K562 (cell line): Measurements from ENCODE around the gene NUDT14. TPM values are rescaled to one million over a fixed set of nuclear protein-coding genes. Genes with fewer than 3 reads are reported as not detected.

Source experiments
- ATAC-seq: fragments of 200-7000 bp; cut with Tn5 transposase; 3 replicates; pipeline ENCODE4 v1.9.1; 2020; ENCODE audit warnings: moderate library complexity
- BruUV-seq: library from RNA; stranded (reverse); fragments of 400-500 nt; replicated peaks from 2 replicates; lab custom pipeline; 2021; lab: Mats Ljungman, UMichigan
- CTCF ChIA-PET: fragments of 300-600 bp; formaldehyde crosslinking; extraction: SDS; loops from one replicate; lab custom pipeline; 2021; ENCODE audit warnings: low intra/inter-chr PET ratio; lab: Yijun Ruan, JAX
- POLR2A ChIA-PET: fragments of 300-600, 350-650 bp; sonication (Branson Sonifier 250); formaldehyde crosslinking; extraction: SDS; loops from one replicate; lab custom pipeline; 2021; ENCODE audit warnings: antibody characterized with exemption, inconsistent platforms; lab: Yijun Ruan, JAX
- DNase-seq, 4 experiments: peaks; one replicate each; pipeline versions ENCODE4 v3.0.0 to v3.0.0-alpha.2; 2011 to 2018; ENCODE audit warnings: low spot score in 3 of 4, mixed read lengths in 3 of 4; ENCODE audit errors: extremely low read depth in 1 of 4
- FAIRE-seq: peaks from 2 replicates; lab custom pipeline; 2011; peaks lifted over from hg19 to GRCh38; lab: Jason Lieb, UNC
- H2AFZ ChIP-seq: 2 replicates; pipeline ENCODE4 v1.6.0; 2011; ENCODE audit warnings: low read depth, low read length, control low read depth, inconsistent platforms
- H3K27ac ChIP-seq: fragments of 200-600 bp; 3 replicates; pipeline ENCODE4 v1.8.0; 2011; ENCODE audit warnings: low read depth, mild to moderate bottlenecking, control low read depth, inconsistent platforms, low read length, moderate library complexity, mixed read lengths; ENCODE audit errors: extremely low read depth
- H3K27me3 ChIP-seq, 2 experiments: fragments of 300-600 bp in 1 of 2; 2 replicates in 1 of 2; 3 replicates in 1 of 2; pipeline versions ENCODE4 v1.6.0 to v1.8.0; 2011; ENCODE audit warnings: inconsistent platforms in 2 of 2, low read length in 2 of 2, mild to moderate bottlenecking in 1 of 2, mixed read lengths in 1 of 2, moderate library complexity in 1 of 2; ENCODE audit not compliant: control insufficient read depth in 2 of 2, insufficient read depth in 2 of 2
- H3K36me3 ChIP-seq: fragments of 300-600 bp; 3 replicates; pipeline ENCODE4 v1.8.0; 2011; ENCODE audit warnings: mild to moderate bottlenecking, low read length, inconsistent platforms; ENCODE audit not compliant: control insufficient read depth, insufficient read depth
- H3K4me1 ChIP-seq, 2 experiments: fragments of 200-600 bp in 1 of 2; replicated peaks in 1 of 2; 2 replicates in 1 of 2; 3 replicates in 1 of 2; pipeline versions ENCODE4 v1.5.1 to v1.8.0; 2011; ENCODE audit warnings: inconsistent platforms in 2 of 2, low read length in 2 of 2, mild to moderate bottlenecking in 1 of 2, mixed read lengths in 1 of 2, moderate library complexity in 1 of 2; ENCODE audit not compliant: control insufficient read depth in 2 of 2, insufficient read depth in 2 of 2
- H3K4me2 ChIP-seq: 2 replicates; pipeline ENCODE4 v1.6.1; 2011; ENCODE audit warnings: low read length, control low read depth, inconsistent platforms, mixed read lengths; ENCODE audit not compliant: insufficient read depth
- H3K4me3 ChIP-seq: fragments of 200-600 bp; sonication (generic), shearing (Covaris generic); 2 replicates; pipeline ENCODE4 v1.5.1; 2016; ENCODE audit warnings: control low read depth, inconsistent platforms
- H3K79me2 ChIP-seq: fragments of 200-600 bp; 3 replicates; pipeline ENCODE4 v1.8.0; 2011; ENCODE audit warnings: low read length, inconsistent platforms; ENCODE audit not compliant: control insufficient read depth, insufficient read depth
- H3K9ac ChIP-seq, 2 experiments: 2 replicates each; pipeline versions ENCODE4 v1.6.0 to v1.6.1; 2011; ENCODE audit warnings: low read depth in 2 of 2, low read length in 2 of 2, control low read depth in 1 of 2, inconsistent platforms in 1 of 2, mild to moderate bottlenecking in 1 of 2, mixed read lengths in 1 of 2; ENCODE audit not compliant: insufficient read depth in 1 of 2
- H3K9me1 ChIP-seq: one replicate; pipeline ENCODE4 v1.6.0; 2011; ENCODE audit warnings: inconsistent platforms, mild to moderate bottlenecking, low read length, moderate library complexity; ENCODE audit not compliant: control insufficient read depth, insufficient read depth
- H3K9me3 ChIP-seq: replicated peaks from 2 replicates; pipeline ENCODE4 v1.5.1; 2011; ENCODE audit warnings: low read depth, low read length, inconsistent platforms; ENCODE audit not compliant: control insufficient read depth, insufficient read depth
- H4K20me1 ChIP-seq: replicated peaks from 2 replicates; pipeline ENCODE4 v1.6.1; 2011; ENCODE audit warnings: low read length, inconsistent platforms, mixed read lengths; ENCODE audit not compliant: control insufficient read depth, insufficient read depth
- ETS2 ChIP-seq: IDR thresholded peaks from 2 replicates; pipeline ENCODE4 v1.6.1; 2016; ENCODE audit warnings: borderline replicate concordance, missing genetic modification characterization, mild to moderate bottlenecking, moderate library complexity, missing compliant biosample characterization; ENCODE audit not compliant: poor library complexity, severe bottlenecking
- KDM2B ChIP-seq: fragments of 250-450 bp; sonication (Bioruptor Pico); IDR thresholded peaks from 2 replicates; pipeline ENCODE4 v1.8.0; 2021; ENCODE audit warnings: mild to moderate bottlenecking, moderate library complexity
- WHSC1 ChIP-seq: IDR thresholded peaks from one replicate; pipeline ENCODE4 v1.6.1; 2012; ENCODE audit warnings: low read length, control low read depth, inconsistent platforms
- ZFX ChIP-seq: sonication (generic); formaldehyde crosslinking; IDR thresholded peaks from 2 replicates; pipeline ENCODE4 v1.8.0; 2022; ENCODE audit warnings: mild to moderate bottlenecking, missing genetic modification reagents, moderate library complexity
- ZNF143 ChIP-seq: sonication (generic); formaldehyde crosslinking; IDR thresholded peaks from 2 replicates; pipeline ENCODE4 v1.9.0; 2022; ENCODE audit warnings: mild to moderate bottlenecking, missing genetic modification reagents
- ZNF324 ChIP-seq: fragments of 250-450 bp; sonication (Bioruptor Pico); IDR thresholded peaks from 2 replicates; pipeline ENCODE4 v1.4.0; 2020; ENCODE audit warnings: mild to moderate bottlenecking
- WGBS: fragments of 100-300 bp; shearing (Covaris generic); methylation state at CpG from one replicate; pipeline ENCODE4 v1.1.6; 2016; ENCODE audit warnings: low coverage, mixed read lengths; ENCODE audit not compliant: insufficient coverage; ENCODE audit errors: missing lambda C conversion rate; 5-methylcytosine and 5-hydroxymethylcytosine counted together
- in situ Hi-C: fragments of 300-500 bp; cut with MboI; formaldehyde crosslinking; loops from 4 replicates; pipeline ENCODE4 v1.15.0; 2018; ENCODE audit warnings: inconsistent platforms, mixed read lengths
- intact Hi-C: fragments of 100-400 bp; cut with micrococcal nuclease; formaldehyde crosslinking; loops from 2 replicates; pipeline ENCODE4 v1.14.2; 2022
- polyA plus RNA-seq, 8 experiments: library from polyadenylated mRNA; depleted of rRNA in 4 of 8; stranded (reverse) in 5 of 8; unstranded in 3 of 8; fragments of >200 nt; fragmentation: Nextera tagmentation in 2 of 8; fragmentation: Illumina TruSeq in 1 of 8; extraction: Ambion mirVana in 2 of 8; extraction: Trizol in 1 of 8; gene quantifications; 2 replicates each; pipeline versions ENCODE4 v1.2.1 to v1.2.3, GENCODE V29; 2011 to 2014; ENCODE audit warnings: inconsistent platforms in 1 of 8, missing spikeins in 1 of 8
- total RNA-seq, 7 experiments: library from RNA; depleted of rRNA in 6 of 7; stranded (reverse); fragments of >200 nt in 6 of 7; fragmentation: Illumina TruSeq in 2 of 7; extraction: Trizol in 2 of 7; gene quantifications; 2 replicates each; pipeline versions ENCODE4 v1.2.1 to v1.2.3, GENCODE V29; 2011 to 2021; ENCODE audit warnings: low replicate concordance in 1 of 7
- TF ChIP-seq, protein P1 (sequence below): IDR thresholded peaks from 2 replicates; pipeline ENCODE4 v1.6.1; 2016; ENCODE audit warnings: missing genetic modification characterization, missing compliant biosample characterization

The NUDT14 gene
- total and polyA plus RNA-seq, 9 of the 15 experiments (the other 6 are each of a cell fraction or from before 2014, with no cell fraction given): 0.14 to 16.3 (median 8.2) TPM

DNA sequence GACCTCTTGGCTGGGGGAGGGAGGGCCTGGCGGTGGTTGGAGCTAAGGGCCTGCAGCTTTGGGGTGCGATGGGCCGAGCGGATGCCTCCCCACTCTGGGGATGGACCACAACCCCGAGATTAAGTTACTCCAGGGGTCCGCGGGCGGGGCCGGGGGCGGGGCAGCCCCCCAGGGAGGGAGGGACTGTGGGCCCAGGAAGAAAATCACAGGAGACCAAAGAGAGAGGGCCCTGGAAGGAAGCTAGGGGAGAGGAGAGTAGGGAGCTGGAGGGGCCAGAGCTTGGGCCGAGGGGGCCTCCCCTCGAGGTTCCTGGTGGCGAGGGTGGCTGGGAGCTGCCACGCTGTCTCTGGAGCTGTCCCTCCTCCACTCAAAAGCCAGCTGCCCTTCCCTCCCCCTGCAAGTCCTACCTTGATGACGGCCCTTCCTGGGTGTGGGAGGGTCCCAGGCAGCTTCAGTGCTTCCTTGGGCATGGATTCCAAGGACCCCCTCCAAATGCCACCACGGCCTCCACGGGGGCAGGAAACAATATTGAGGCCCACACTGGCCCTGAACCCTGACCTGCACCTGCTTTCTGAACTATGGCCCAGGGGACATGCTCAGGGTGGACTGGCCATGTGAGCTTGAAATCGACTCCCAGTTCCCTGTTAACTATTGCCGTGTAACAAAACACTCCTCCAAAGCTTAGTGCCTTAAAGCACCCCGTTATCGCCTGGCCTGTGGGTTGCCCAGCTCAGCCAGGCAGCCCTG lies 610 bp upstream of the NUDT14 start:
- H3K9ac ChIP-seq: peak overlapping the region in 1 of 2 experiments; percentile 74; a peak in 2 of 4 replicates
- no TSS peak for BruUV-seq
- no peak for ATAC-seq
- CTCF ChIA-PET: no interaction called here
- TF ChIP-seq ZNF143 (CRISPR knock-in tag) (no peak), ZNF324 (CRISPR knock-in tag) (no peak), ZFX (CRISPR knock-in tag) (0 out of 2 replicates have a peak, but pooled peaks have one; percentile 25), KDM2B (CRISPR knock-in tag) (no peak), WHSC1 (no peak), ETS2 (tag) (no peak)
- TF ChIP-seq, protein P1, sequence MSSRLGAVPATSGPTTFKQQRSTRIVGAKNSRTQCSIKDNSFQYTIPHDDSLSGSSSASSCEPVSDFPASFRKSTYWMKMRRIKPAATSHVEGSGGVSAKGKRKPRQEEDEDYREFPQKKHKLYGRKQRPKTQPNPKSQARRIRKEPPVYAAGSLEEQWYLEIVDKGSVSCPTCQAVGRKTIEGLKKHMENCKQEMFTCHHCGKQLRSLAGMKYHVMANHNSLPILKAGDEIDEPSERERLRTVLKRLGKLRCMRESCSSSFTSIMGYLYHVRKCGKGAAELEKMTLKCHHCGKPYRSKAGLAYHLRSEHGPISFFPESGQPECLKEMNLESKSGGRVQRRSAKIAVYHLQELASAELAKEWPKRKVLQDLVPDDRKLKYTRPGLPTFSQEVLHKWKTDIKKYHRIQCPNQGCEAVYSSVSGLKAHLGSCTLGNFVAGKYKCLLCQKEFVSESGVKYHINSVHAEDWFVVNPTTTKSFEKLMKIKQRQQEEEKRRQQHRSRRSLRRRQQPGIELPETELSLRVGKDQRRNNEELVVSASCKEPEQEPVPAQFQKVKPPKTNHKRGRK (tag): no peak
- TF ChIP-seq, all 486 proteins: peak for 1
- intact Hi-C loops: loop anchor here (5.0 kb wide), 1 partner anchor 89 kb away; no protein-coding TSS in a partner anchor
- DNase-seq (no peak), FAIRE-seq (no peak)
- no peak overlapping the region for H3K27ac ChIP-seq
- no peak overlapping the region for H3K4me2 ChIP-seq
- POLR2A ChIA-PET: interaction anchor here (0.6 kb wide), 1 partner anchor 117 kb away, joined by 3 read pairs; no protein-coding TSS in a partner anchor
- in situ Hi-C loops: no loop called here
- H2AFZ ChIP-seq: 0 out of 2 replicates have a peak overlapping the region, but pooled peaks have one; percentile 59
- peak overlapping the region; percentile 47 for H3K4me3 ChIP-seq
- H3K36me3 ChIP-seq: no peaks in the 10 kb centered on the region
- H3K4me1 ChIP-seq: peaks cover 3 to 70% of the 10 kb centered on the region in 2 experiments; a peak in 4 of 5 replicates
- H3K27me3 ChIP-seq: no peaks in the 10 kb centered on the region
- 73% methylated on average over 6 of the region's 21 CpGs for WGBS
- H3K9me1 ChIP-seq: no peaks in the 10 kb centered on the region
- no peaks in the 10 kb centered on the region for H3K79me2 ChIP-seq
- H4K20me1 ChIP-seq: no peaks in the 10 kb centered on the region
- no peaks in the 10 kb centered on the region for H3K9me3 ChIP-seq
